HG02840 (cell line): Measurements from ENCODE around the gene ZNF3.

Experiments
- ATAC-seq: cut with Tn5 transposase; IDR thresholded peaks from one replicate; pipeline ENCODE4 v1.9.1; 2021; ENCODE audit warnings: mild to moderate bottlenecking, moderate library complexity, moderate number of reproducible peaks; ENCODE audit not compliant: unreplicated experiment, low FRiP score

Gene ZNF3

GRCh38 chr7:100089458-100090196 lies 8.1 kb upstream of the ZNF3 start:
- no peak for ATAC-seq

- no peak for ATAC-seq
Observed at GRCh38 chr7:100088621-100089457, 7.3 kb upstream of the ZNF3 start, which contains the start of gene COPS6. TSS of gene COPS6 (plus strand) at chr7:100088969. CDS start at chr7:100088991, 22 bp downstream.

GRCh38 chr7:100088095-100088620 lies 6.6 kb upstream of the ZNF3 start:
- ATAC-seq, result no peak

- ATAC-seq, result no peak
Observed at GRCh38 chr7:100087055-100087750, 5.7 kb upstream of the ZNF3 start.

GRCh38 chr7:100085515-100085914 lies 4.0 kb upstream of the ZNF3 start:
- no peak for ATAC-seq

- ATAC-seq, result no peak
Observed at GRCh38 chr7:100082978-100083377, 1.5 kb upstream of the ZNF3 start.

- no peak for ATAC-seq
Observed at GRCh38 chr7:100080907-100081534, 502 bp downstream of the ZNF3 start.

GRCh38 chr7:100079024-100079560 lies 2.4 kb downstream of the ZNF3 start:
- ATAC-seq, result no peak

GRCh38 chr7:100077205-100077604 lies 4.3 kb downstream of the ZNF3 start:
- ATAC-seq, result no peak

GRCh38 chr7:100075418-100075817 lies 6.1 kb downstream of the ZNF3 start:
- ATAC-seq, result no peak

GRCh38 chr7:100074841-100075240 lies 6.7 kb downstream of the ZNF3 start:
- ATAC-seq, result no peak

GRCh38 chr7:100072462-100072861 lies 9.1 kb downstream of the ZNF3 start:
- no peak for ATAC-seq

- ATAC-seq, result no peak
Observed at GRCh38 chr7:100071018-100071723, 10.4 kb downstream of the ZNF3 start.

- no peak for ATAC-seq
Observed at GRCh38 chr7:100069991-100070390, 11.5 kb downstream of the ZNF3 start.

GRCh38 chr7:100066953-100067352 lies 14.6 kb downstream of the ZNF3 start:
- no peak for ATAC-seq

- ATAC-seq, result no peak
Observed at GRCh38 chr7:100065452-100066186, 15.9 kb downstream of the ZNF3 start.

- ATAC-seq, result no peak
Observed at GRCh38 chr7:100064162-100064561, 17.4 kb downstream of the ZNF3 start.

GRCh38 chr7:100063376-100063775 lies 18.1 kb downstream of the ZNF3 start:
- no peak for ATAC-seq
